ENCODE results near the gene XRN2.

Gene XRN2

DNA sequence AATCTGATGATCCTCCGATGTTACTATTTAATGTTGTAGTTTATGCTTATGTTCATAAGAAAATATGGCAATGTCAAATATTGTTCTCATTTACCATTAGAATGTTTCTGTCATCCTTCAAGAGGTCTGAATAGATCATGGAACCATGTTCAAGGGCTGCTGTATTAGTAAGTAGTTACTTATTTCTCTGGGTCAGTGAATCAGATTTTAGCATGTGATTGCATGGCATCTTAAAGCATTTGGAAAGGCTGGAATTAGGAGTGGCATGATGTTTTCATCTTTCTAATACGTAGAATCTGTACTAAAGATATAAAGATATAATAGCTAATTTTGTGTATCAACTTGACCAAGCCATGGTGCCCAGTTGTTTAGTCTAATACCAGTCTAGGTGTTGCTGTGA lies 134.7 kb downstream of the XRN2 start:
- TF ChIP-seq MYC (IDR thresholded peaks at IDR 0.05; ENCODE audit: low read depth, low read length) (no peak), POLR2A (IDR thresholded peaks at IDR 0.05; ENCODE audit: extremely low read depth, insufficient read length) (no peak)
- TF ChIP-seq, protein P1, sequence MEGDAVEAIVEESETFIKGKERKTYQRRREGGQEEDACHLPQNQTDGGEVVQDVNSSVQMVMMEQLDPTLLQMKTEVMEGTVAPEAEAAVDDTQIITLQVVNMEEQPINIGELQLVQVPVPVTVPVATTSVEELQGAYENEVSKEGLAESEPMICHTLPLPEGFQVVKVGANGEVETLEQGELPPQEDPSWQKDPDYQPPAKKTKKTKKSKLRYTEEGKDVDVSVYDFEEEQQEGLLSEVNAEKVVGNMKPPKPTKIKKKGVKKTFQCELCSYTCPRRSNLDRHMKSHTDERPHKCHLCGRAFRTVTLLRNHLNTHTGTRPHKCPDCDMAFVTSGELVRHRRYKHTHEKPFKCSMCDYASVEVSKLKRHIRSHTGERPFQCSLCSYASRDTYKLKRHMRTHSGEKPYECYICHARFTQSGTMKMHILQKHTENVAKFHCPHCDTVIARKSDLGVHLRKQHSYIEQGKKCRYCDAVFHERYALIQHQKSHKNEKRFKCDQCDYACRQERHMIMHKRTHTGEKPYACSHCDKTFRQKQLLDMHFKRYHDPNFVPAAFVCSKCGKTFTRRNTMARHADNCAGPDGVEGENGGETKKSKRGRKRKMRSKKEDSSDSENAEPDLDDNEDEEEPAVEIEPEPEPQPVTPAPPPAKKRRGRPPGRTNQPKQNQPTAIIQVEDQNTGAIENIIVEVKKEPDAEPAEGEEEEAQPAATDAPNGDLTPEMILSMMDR (IDR thresholded peaks at IDR 0.05; ENCODE audit: low read depth, low read length) = no peak
- TF ChIP-seq, protein P2, sequence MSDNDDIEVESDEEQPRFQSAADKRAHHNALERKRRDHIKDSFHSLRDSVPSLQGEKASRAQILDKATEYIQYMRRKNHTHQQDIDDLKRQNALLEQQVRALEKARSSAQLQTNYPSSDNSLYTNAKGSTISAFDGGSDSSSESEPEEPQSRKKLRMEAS (IDR thresholded peaks at IDR 0.05; ENCODE audit: low read depth, low read length) = no peak
- H3K4me3 ChIP-seq (ENCODE audit: low read depth, low read length) = no peak overlapping the region
- no peak for DNase-seq (ENCODE audit: low read depth)

Data from NB4 (cell line).